NB4 (cell line): ENCODE results near the gene TSPAN7.

Source experiments
- POLR2A ChIP-seq: IDR thresholded peaks from 2 replicates; pipeline ENCODE4 v1.6.1; 2011; ENCODE audit warnings: mild to moderate bottlenecking; ENCODE audit not compliant: insufficient read length; ENCODE audit errors: extremely low read depth
- TF ChIP-seq, protein P1 (sequence below): IDR thresholded peaks from one replicate; pipeline ENCODE4 v1.5.1; 2012; ENCODE audit warnings: low read depth, low read length
- TF ChIP-seq, protein P2 (sequence below): IDR thresholded peaks from 2 replicates; pipeline ENCODE4 v1.6.1; 2011; ENCODE audit warnings: low read depth, low read length

DNA sequence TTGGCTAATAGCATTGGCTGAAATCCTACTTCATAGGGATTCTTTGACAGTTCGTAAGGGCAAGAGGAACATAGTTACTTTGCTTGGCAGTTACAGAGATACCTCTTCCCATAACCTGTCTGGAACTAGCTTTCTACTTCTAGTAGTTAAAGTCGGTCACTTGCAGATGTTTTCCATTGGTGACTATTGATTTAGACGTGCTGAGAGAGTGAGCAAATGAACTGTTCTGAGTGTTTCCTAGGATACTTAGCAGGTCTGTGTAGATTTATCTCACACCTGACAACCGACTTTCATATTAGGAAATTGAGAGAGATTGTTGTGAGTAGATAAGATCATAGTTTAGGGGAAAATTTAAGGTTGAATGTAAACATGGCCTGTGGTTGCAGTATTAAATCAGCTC lies 116.8 kb downstream of the TSPAN7 start:
- TF ChIP-seq, protein P1, sequence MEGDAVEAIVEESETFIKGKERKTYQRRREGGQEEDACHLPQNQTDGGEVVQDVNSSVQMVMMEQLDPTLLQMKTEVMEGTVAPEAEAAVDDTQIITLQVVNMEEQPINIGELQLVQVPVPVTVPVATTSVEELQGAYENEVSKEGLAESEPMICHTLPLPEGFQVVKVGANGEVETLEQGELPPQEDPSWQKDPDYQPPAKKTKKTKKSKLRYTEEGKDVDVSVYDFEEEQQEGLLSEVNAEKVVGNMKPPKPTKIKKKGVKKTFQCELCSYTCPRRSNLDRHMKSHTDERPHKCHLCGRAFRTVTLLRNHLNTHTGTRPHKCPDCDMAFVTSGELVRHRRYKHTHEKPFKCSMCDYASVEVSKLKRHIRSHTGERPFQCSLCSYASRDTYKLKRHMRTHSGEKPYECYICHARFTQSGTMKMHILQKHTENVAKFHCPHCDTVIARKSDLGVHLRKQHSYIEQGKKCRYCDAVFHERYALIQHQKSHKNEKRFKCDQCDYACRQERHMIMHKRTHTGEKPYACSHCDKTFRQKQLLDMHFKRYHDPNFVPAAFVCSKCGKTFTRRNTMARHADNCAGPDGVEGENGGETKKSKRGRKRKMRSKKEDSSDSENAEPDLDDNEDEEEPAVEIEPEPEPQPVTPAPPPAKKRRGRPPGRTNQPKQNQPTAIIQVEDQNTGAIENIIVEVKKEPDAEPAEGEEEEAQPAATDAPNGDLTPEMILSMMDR, result no peak
- no peak for TF ChIP-seq POLR2A
- TF ChIP-seq, protein P2, sequence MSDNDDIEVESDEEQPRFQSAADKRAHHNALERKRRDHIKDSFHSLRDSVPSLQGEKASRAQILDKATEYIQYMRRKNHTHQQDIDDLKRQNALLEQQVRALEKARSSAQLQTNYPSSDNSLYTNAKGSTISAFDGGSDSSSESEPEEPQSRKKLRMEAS, result no peak
